Measurements from ENCODE around the gene HOXB8. TPM values are rescaled to one million over a fixed set of nuclear protein-coding genes. Genes with fewer than 3 reads are reported as not detected.

Gene HOXB8
- total RNA-seq, 1 donor from 2014 or later: not detected

GRCh38 chr17:48571024-48571818 is 43.9 kb downstream of the HOXB8 start:
- no peak for TF ChIP-seq POLR2A (IDR thresholded peaks at IDR 0.05)
- TF ChIP-seq POLR2AphosphoS5 (IDR thresholded peaks at IDR 0.05; ENCODE audit: insufficient read depth in 1 of 2, low read depth in 1 of 2): no peak
- TF ChIP-seq CTCF (IDR thresholded peaks at IDR 0.05): no peak
- peaks cover 13% of the 10 kb centered on the region for H3K4me1 ChIP-seq

GRCh38 chr17:48570325-48571023 is 44.6 kb downstream of the HOXB8 start:
- H3K4me3 ChIP-seq: no peak overlapping the region
- intact Hi-C loops (cut with DNase I): no loop called here
- no peak for DNase-seq (ENCODE audit: extremely low spot score in 2 of 2)
- peaks cover 9% of the 10 kb centered on the region for H3K27me3 ChIP-seq
- H3K4me1 ChIP-seq: peaks cover 5% of the 10 kb centered on the region
- no peaks in the 10 kb centered on the region for H3K36me3 ChIP-seq
- no peak for TF ChIP-seq POLR2A (IDR thresholded peaks at IDR 0.05)
- no peak for TF ChIP-seq POLR2AphosphoS5 (IDR thresholded peaks at IDR 0.05; ENCODE audit: insufficient read depth in 1 of 2, low read depth in 1 of 2)
- no peak for TF ChIP-seq CTCF (IDR thresholded peaks at IDR 0.05)
- peak overlapping the region; percentile 5 for H3K27ac ChIP-seq
- no peaks in the 10 kb centered on the region for H3K9me3 ChIP-seq

More at GRCh38 chr17:48571024-48571818, 43.9 kb downstream of the HOXB8 start:
- Histone ChIP-seq H3K27me3 (peaks cover 9% of the 10 kb centered on the region), H3K9me3 (no peaks in the 10 kb centered on the region), H3K36me3 (no peaks in the 10 kb centered on the region), H3K27ac (peak overlapping the region; percentile 35), H3K4me3 (peak overlapping the region in 1 of 2 donors; percentile 6)
- intact Hi-C loops (cut with DNase I): no loop called here
- no peak for DNase-seq (ENCODE audit: extremely low spot score in 2 of 2)

- no peaks in the 10 kb centered on the region for H3K36me3 ChIP-seq
- peak overlapping the region; percentile 5 for H3K27ac ChIP-seq
- H3K4me3 ChIP-seq: no peak overlapping the region
- H3K9me3 ChIP-seq: no peaks in the 10 kb centered on the region
- H3K27me3 ChIP-seq: peaks cover 9% of the 10 kb centered on the region
- intact Hi-C loops (cut with DNase I): no loop called here
- TF ChIP-seq POLR2A (IDR thresholded peaks at IDR 0.05) (no peak), CTCF (IDR thresholded peaks at IDR 0.05) (no peak), POLR2AphosphoS5 (IDR thresholded peaks at IDR 0.05; ENCODE audit: insufficient read depth in 1 of 2, low read depth in 1 of 2) (no peak)
- no peaks in the 10 kb centered on the region for H3K4me1 ChIP-seq
- no peak for DNase-seq (ENCODE audit: extremely low spot score in 2 of 2)
Measured at GRCh38 chr17:48569674-48570324, 45.3 kb downstream of the HOXB8 start.

DNA sequence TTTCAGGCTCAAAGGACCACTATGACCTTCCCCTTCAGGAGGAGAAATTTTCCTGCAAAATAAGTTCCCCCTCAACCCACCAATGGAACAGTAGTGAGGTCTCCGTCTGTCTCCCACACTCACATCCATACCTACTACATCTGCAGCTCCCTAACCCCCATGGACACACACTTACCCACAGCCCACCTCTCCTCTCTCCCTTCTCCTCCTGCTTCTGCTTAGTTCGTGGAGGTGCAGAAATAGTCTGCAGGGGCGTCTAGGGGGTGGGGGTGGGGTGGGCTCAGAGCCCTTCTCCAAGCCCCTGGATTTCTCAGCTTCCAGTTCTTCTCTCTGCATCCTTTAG is 45.9 kb downstream of the HOXB8 start:
- intact Hi-C loops (cut with DNase I): no loop called here
- Histone ChIP-seq H3K27ac (no peak overlapping the region), H3K4me3 (no peak overlapping the region)

More for the DNA sequence above, 45.9 kb downstream of the HOXB8 start:
- H3K9me3 ChIP-seq: no peaks in the 10 kb centered on the region
- H3K36me3 ChIP-seq: no peaks in the 10 kb centered on the region
- peaks cover 9% of the 10 kb centered on the region for H3K27me3 ChIP-seq
- no peak for TF ChIP-seq POLR2AphosphoS5 (IDR thresholded peaks at IDR 0.05; ENCODE audit: insufficient read depth in 1 of 2, low read depth in 1 of 2)
- no peak for TF ChIP-seq POLR2A (IDR thresholded peaks at IDR 0.05)
- TF ChIP-seq CTCF (IDR thresholded peaks at IDR 0.05): no peak
- no peaks in the 10 kb centered on the region for H3K4me1 ChIP-seq
- DNase-seq (ENCODE audit: extremely low spot score in 2 of 2): no peak
